GM19035 (cell line): ENCODE measurements around the gene PIK3R5.
"Not testable (repeated sequence)": the region's sequence is repeated elsewhere in the genome, so short reads cannot be mapped to it uniquely, and the experiment has no call there.

Experiments
- ATAC-seq: cut with Tn5 transposase; IDR thresholded peaks from one replicate; pipeline ENCODE4 v1.9.1; 2021; ENCODE audit not compliant: unreplicated experiment

Gene PIK3R5

DNA sequence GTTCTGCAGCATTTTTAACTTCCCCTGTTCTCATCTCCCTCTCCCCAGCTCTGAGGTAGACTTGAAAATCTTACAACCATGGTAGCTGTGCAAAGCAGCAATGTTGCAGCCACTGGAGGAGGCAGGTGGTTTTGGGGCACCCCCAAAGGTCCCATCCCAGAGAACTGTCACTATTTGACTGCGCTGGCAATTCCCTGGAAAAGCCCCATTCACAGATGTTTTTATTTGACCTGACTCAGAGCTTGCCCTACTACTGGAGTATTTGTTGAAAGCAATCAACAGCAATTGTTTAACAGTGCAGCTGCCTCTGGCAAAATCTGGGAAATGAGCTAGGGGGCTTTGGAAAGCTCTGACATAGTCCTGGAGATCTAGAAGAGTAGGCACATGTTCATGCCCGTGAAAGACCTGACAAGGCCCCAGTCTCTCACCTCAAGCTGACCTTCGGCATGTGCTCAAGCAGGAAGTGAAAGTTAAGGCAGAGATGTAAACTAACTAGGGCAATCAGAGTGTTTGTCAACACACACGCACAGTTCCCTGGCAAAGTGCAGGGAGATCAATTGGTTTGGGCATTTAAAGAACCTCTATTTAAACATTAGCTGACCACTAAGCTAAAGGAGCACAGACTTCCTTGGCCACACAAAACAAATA, 19.7 kb upstream of the PIK3R5 start:
- ATAC-seq: no peak

DNA sequence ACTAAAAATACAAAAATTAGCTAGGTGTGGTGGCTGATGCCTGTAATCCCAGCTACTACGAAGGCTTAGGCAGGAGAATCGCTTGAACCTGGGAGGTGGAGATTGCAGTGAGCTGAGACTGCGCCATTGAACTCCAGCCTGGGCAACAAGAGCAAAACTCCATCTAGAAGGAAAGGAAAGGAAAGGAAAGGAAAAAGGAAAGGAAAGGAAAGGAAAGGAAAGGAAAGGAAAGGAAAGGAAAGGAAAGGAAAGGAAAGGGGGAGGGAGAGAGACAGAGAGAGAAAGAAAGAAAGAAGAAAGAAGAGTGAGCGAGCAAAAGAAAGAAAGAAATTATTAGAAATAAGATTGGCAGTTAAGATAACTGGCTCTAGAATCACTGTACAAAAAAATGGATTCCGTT, 18.7 kb upstream of the PIK3R5 start:
- not testable (repeated sequence) for ATAC-seq

DNA sequence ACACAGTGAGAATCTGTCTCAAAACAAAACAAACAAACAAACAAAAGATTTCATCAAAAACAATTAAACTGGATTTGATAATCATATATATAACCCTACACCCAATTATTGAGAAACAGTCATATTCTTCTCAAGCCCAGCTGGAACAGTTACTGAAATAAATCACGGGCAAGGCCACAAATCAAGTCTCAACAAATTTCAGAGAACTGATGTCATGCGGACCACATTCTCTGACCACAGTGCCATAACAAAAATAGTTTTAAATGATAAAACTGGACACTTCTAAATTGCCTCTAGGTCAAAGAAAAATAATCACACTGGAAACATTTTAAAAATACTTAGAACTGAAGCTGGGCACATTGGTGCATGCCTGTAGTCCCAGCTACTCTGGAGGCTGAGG, 15.9 kb upstream of the PIK3R5 start:
- ATAC-seq: no peak

DNA sequence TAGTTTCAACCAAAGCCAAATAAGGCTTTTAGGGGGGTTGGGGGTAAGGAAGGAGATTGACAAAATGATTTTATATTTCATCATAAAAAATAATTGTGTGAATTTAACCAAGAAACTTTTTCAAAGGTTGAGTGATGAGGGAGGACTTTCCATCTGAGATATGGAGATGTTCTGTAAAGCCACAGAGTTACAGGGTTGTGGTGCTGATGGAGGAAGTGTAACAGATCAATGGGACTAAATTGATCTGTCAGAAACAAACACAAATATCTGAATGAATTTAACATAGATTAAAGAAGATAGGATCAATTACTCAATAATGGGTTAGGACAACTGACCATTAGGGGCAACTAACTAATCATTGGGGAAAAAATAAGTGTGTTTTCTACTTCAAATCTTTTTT, 14.2 kb upstream of the PIK3R5 start:
- ATAC-seq: no peak

DNA sequence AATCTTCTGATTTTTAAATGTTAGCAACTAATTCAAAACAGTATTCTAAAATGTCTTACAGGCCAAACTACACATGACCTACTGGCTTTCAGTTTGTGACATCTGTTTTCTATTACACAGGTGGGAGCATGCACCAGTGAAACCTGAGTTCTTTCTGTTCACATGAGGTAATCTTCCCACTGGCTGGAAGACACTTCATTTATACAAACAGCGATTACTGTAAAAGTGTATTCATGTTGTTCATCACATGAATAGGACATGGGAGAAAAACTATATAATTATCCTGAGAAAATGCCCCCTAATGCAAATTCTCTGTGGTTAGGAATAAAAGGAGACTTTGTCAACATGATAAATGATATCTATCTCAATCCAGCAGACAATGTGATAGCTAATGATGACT, 11.1 kb upstream of the PIK3R5 start:
- no peak for ATAC-seq

DNA sequence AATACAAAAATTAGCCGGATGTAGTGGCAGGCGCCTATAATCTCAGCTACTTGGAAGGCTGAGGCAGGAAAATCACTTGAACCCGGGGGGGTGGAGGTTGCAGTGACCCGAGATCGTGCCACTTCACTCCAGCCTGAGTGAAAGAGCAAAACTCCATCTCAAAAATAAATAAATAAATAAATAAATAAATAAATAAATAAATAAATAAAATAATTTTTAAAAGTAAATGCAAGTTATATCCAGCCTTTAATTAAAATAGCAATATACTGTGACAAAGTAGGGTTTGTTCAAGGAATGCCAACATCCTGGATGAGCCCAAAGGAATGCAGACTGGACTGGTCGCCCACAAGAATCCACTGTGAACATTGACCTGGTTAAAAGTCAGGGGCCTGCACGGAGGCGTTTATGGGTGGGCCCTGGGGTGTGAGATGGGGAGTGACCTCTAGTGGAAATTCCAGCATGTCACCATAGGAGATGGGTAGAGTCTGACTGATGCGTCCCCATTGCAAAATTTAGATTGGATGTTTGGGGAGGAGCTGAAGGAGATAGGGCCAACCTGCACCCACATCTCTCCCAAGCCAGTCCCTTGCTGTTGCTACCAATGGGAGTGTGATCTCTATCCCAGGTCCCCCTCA, 9.7 kb upstream of the PIK3R5 start:
- no peak for ATAC-seq

DNA sequence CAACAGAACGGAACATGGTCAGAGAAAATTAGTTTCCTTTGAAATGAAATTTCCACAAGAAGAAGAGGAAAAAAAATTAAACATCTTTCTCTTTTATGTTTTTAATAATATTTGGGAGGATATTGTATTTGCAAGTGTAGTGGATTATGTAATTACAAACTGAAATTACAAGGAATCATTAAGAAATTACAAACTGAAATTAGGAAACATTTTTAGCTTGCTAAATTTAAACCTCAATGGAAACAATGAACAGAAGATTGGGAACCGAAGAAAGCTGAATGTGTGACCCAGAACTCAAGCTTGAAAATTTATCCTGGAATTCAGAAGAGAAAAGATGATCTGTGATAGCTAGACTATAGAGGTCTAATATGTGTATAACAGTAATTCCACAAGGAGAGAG, 4.4 kb upstream of the PIK3R5 start:
- no peak for ATAC-seq

DNA sequence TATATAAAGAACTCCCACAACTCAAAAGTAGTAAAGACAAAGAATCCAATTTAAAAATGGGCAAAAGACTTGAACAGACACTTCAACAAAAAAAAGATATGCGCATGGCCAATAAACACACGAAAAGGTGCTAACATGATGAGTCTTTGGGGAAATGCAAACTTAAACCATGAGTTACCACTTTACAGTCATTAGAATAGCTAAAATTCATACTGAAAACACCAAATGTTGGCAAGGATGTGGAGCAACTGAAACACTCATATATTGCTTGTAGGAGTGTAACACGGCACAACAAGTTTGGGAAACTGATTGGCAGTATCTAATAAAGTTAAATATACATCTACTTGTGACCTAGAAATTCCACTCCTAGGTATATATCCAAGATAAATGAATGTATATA, 3.0 kb upstream of the PIK3R5 start:
- ATAC-seq: no peak

DNA sequence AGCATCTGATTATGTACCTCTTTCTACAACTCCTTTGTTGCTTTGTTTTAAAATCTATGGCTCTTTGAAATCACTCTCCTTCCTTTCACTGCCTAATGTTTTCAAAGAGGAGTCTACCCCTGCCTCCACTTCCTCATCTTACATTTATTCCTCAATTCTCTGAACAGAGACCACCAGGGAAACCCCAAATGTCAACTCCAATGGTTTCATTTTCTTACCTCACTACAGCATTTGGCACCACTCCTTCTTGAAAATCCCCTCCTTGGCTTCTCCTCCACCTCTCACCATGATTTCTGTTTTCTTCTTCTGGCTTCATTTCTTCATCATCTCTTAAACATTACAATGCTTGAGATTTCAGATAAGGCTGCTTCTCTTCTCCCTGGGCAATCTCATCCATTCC, 2.4 kb upstream of the PIK3R5 start:
- ATAC-seq: no peak

DNA sequence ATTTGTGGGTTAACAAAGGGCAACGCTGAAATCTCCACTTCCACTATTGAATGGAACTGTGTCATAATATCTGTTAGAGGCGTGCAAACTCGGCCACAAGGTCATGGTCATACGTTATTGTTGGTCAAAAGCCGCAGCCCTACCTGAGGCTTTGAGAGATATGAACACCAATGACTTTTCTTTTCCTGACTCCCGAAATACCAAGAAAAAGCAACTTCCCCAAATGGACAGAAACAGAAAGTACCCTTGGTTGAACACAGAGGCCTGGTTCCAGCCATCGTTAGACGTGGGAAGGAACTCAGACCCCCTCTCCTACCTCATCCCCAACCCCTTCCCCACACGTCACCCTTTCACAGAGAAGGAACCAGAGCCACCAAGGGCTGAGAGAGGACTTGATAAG, 1.4 kb upstream of the PIK3R5 start:
- ATAC-seq: no peak

DNA sequence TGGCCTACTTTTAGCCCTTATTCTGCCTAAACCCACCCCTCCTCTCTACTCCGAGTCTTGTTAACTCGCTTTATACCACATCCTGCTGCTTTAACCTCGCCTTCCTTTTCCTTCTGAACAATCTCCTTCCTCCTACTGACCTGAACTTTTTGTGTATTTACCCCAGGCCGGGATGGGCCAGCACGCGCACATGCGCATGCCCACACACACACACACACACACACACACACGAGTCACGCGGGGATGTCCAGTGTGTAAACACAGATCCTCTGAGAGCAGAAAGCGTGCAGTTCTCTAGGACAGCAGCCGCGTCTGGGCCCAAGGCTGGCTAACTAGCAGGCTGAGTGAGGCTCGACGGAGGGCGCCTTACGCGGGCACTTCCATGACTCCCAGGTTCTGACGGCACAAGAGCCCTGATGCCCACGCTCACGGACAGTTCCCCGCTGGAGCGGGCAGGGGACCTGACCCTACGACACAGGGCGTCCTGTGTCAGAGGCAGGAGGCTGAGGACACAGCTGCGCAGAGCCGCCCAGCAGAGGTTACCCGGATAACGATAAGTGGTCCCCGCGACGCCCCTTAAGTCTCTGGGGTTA, 610 bp downstream of the PIK3R5 start:
- peak; percentile 21 for ATAC-seq

DNA sequence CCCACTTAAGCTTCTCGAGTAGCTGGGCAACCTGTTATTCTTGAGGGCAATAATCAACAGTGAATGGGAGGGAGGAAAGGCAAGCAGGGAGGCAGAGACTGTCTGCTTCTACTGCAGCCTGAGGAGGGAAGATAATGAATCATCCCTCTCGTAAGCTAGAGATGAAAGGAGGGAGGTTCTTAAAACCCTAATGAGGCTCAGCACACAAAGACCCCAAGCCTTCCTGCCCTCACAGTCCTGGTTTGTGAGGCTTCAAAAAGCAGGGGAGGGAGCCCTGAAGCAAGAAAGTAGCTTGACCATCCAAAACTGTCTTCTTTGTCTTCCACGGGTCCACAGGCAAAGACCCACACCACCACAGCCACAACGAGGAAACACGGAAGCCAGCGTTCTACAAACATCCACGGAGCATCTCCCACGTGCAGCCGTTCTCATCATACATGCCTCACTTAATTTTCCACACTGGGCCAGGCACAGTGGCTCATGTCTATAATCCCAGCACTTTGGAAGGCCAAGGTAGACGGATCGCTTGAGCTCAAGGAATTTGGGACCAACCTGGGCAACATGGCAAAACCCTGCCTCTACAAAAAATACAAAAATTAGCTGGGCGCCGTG, 1.8 kb downstream of the PIK3R5 start:
- ATAC-seq: no peak

DNA sequence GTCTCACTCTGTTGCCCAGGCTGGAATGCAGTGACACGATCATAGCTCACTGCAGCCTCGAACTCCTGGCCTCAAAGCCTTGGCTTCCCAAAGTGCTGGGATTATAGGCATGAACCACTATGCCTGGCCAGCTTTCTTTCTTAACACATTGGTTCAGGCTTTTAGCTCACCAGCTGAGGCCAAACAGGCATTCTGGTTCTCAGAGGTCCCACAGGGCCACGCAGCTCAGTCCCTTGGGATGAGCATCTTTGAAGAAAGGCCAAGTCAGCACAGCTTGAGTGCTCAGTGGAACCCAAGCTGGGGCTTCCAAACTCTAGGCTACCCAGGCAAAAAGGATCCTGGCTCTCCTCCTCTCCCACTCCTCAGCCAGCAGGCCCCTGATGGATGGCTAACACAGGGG, 2.5 kb downstream of the PIK3R5 start:
- ATAC-seq: no peak

DNA sequence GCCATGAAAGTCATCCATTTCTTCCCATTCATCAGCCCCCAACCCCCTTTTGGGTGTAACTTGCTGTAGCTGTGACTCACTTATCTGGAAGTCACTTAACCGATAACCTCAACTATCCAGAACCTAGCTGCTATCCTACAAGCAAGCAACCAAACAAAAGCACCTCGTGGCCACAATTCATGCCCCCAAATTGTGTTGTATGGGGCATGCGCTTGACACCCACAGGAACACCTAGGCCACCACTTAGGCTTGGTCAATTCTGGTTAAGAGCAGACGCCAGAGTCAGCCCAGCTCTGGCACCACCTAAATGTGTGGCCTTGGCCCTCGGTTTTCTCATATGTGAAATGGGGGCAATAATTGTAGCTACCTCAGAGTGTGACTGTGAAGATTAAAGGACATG, 3.7 kb downstream of the PIK3R5 start:
- ATAC-seq: no peak

DNA sequence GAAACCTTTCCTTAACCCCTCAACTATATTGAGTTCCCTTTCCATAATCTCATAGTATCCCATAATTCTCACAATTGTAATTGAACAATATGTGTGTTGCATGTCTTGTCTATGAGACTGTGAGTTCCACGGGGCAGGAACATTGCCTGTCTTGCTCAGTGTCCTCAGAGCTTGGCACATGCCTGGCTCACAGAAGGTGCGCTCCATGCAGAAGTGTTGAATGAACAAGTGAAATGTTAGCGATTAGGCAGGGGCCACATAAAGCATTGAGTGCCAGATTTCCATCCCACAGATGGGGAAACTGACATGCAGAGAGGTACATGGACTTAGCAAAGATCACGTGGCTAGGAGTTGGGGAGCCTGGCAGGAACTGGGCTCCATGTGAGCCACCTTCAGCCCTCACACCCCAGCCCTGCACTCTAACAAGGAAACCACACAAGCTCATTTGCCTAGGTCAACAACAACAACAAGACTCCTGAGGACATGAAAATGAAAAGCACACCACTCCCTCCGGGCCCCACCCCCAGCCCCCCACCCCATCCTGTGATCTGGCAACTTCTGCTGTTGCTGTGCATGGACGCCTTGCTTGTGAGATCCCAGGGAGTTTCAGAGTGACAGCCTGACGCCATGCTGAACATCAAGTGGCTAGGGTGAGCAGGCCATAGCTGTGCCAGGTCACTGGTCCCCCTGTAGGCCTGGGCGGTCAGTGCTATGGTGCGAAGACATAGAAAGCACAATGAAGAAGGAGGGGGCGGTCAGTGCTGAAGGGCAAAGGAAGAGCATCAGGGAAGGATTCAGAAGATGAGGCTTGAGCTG, 5.0 kb downstream of the PIK3R5 start:
- ATAC-seq: no peak

DNA sequence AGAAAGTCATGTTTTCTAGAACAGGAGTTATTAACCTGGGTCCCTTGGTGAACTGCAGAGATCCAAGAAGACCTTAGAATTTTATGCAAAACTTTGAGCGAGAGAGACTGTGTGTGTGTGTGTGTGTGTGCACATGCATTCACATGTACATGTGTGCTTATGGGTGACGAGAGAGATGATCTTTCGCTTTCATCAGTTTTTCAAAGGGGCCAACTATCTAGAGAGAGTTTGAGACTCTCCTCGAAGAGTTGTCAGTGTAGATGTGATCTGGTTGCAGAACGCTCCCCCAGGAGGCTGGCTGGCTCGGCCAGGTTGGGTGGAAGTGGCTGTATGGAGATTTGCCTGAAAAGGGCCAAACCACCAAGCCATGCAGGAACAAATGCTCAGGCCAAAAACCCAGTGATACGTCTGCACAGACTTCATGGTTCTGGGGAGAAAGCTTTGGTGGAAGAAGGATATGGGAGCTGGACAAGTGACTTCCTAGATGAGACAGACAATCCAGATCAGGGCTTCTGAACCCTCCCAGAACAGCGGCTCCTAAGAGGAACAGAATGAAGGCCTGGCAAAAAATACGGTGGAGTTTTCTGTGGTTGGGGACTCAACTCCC, 6.1 kb downstream of the PIK3R5 start:
- ATAC-seq: no peak

DNA sequence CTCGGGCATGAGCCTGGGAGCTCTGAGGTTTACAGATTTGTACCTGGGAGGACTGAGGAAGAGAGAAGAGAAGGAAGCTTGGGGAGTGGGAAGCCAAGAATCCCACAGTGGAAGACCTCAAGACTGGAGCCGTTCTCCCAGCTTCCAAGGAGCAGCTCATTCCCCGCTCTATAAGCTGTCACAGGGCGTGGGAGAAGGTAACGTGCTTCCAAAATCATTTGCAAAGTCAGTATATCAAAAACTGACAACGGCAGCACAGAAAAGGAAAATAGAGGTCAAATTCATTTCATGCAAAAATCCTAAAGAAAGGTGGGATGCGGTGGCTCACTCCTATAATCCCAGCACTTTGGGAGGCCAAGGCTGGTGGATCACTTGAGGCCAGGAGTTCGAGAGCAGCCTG, 7.8 kb downstream of the PIK3R5 start:
- ATAC-seq: no peak

DNA sequence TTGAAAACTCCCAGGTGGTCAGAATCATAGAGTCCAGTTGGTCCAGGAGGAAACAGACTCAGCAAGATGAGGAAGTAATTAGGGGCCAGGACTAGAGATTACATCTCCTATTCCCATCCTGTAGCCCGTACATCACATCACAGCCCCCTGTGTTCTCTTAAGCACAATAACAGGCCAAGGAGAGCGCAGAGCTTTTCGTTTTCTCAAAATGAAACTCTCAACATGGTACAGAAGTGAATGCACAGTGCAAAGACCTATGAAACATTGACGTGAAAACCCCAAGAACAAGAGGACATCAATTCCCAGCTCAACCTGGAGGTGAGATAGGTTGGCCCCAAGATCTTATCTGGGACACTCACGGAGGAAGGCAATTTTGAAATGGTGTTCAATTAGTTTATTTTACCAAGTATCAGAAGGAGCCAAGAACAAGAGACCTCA, 9.0 kb downstream of the PIK3R5 start:
- peak; percentile 46 for ATAC-seq

DNA sequence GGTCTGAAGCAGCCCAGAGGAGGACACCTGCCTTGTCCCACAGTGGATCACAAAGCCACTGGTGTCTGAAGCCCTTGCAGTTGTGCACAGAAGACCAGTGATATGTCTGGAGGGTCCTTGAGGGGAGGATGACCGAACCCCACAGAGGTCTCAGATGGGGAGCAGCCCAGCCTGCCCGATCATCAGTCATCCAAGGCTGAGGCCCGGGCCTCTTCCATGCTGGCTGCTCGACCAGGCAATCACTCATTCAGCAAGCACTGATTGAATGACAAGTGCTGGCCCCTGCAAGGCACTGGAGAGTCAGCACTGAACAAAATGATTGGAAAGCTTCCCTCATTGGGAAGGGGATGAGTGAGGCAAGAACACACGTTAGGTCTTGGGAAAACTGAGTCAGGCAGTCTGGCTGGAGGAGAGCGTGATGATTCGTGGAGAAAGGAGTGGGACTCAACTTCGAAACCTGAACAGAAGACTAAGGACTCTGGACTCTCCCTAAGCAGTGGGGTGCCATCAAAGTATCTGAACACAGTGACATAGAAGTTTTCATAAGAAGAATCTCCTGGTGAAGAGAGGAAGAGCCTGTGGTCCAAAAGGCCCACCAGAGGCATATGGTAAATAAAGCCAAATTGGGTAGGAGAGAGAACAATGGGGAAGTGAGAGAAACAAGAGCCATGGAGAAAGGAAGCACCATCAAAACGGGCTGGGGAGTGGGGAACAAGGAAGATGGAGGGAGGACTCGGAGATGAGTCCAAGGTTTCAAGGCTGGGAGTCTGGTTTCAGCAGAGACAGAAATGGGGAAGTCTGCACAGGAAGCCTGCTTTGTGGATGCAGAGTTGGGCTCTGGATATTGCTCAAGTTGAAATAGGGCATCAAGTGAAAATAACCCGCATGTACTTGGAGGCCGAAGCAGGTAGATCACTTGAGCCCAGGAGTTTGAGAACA, 10.2 kb downstream of the PIK3R5 start:
- ATAC-seq: no peak

DNA sequence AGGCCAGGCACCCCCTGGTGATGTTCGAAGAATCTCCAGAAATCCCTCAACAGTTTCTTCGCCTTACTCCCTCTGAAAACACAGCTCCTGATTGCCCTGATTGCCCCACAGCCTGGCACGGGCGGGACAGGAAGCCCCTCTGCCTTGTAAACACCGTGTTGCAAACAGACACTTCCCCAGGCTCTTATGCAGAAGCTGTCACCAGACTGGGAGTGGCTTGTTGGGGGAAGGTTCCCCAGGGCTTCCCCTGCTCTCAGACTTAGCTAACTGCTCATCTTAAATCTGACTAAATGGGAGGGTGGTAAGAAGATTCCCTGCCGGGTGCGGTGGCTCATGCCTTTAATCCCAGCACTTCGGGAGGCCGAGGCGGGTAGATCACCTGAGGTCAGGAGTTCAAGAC, 11.2 kb downstream of the PIK3R5 start:
- ATAC-seq: peak; percentile 49
